ENCODE results near the gene OR7G3. TPM values are rescaled to one million over a fixed set of nuclear protein-coding genes. Genes with fewer than 3 reads are reported as not detected.

Gene OR7G3
- total RNA-seq (not detected), total RNA-seq (0 reads per million in 2 donors)

- no peak within 1 kb of the TSS for H3K27ac Mint-ChIP-seq
- H3K36me3 Mint-ChIP-seq (ENCODE audit: low read depth) = peaks cover 5% of the 10 kb centered on the region
- no peaks in the 10 kb centered on the region for H3K9me3 ChIP-seq (ENCODE audit: control insufficient read depth, low read length, poor library complexity, severe bottlenecking)
- H3K27me3 Mint-ChIP-seq = peaks cover 40% of the 10 kb centered on the region
- H3K4me3 Mint-ChIP-seq = no peak within 1 kb of the TSS
- no peak for DNase-seq
- no peak for ATAC-seq
- H3K4me1 Mint-ChIP-seq = peaks cover 9% of the 10 kb centered on the region
Observed at GRCh38 chr19:9126900-9127405, at the start of gene OR7G3. Gene OR7G3, minus strand, starts transcription at chr19:9126950. Its CDS starts 0 bp downstream, at chr19:9126950.

GRCh38 chr19:9175326-9175725, 48.6 kb upstream of the OR7G3 start:
- Mint-ChIP-seq H3K27ac (no peak overlapping the region), H3K4me1 (peaks cover 3% of the 10 kb centered on the region), H3K27me3 (peaks cover 5% of the 10 kb centered on the region), H3K4me3 (no peak overlapping the region), H3K36me3 (ENCODE audit: low read depth) (no peaks in the 10 kb centered on the region)
- DNase-seq (no peak), ATAC-seq (no peak)
- no peaks in the 10 kb centered on the region for H3K9me3 ChIP-seq (ENCODE audit: control insufficient read depth, low read length, poor library complexity, severe bottlenecking)

GRCh38 chr19:9171393-9171991, 44.7 kb upstream of the OR7G3 start:
- Mint-ChIP-seq H3K4me3 (no peak overlapping the region), H3K36me3 (ENCODE audit: low read depth) (peaks cover 6% of the 10 kb centered on the region), H3K27me3 (no peaks in the 10 kb centered on the region), H3K4me1 (peaks cover 3% of the 10 kb centered on the region), H3K27ac (no peak overlapping the region)
- ATAC-seq (no peak), DNase-seq (no peak)
- H3K9me3 ChIP-seq (ENCODE audit: control insufficient read depth, low read length, poor library complexity, severe bottlenecking) = no peaks in the 10 kb centered on the region

- no peaks in the 10 kb centered on the region for H3K9me3 ChIP-seq (ENCODE audit: control insufficient read depth, low read length, poor library complexity, severe bottlenecking)
- Mint-ChIP-seq H3K36me3 (ENCODE audit: low read depth) (peaks cover 8% of the 10 kb centered on the region), H3K27ac (no peak overlapping the region), H3K4me3 (no peak overlapping the region), H3K27me3 (no peaks in the 10 kb centered on the region), H3K4me1 (no peaks in the 10 kb centered on the region)
- DNase-seq (no peak), ATAC-seq (no peak)
Observed at GRCh38 chr19:9166846-9167245, 40.1 kb upstream of the OR7G3 start.

GRCh38 chr19:9165261-9165660, 38.5 kb upstream of the OR7G3 start:
- DNase-seq = no peak

GRCh38 chr19:9161427-9161826, 34.7 kb upstream of the OR7G3 start:
- ATAC-seq (no peak), DNase-seq (no peak)
- Mint-ChIP-seq H3K4me3 (no peak overlapping the region), H3K4me1 (no peaks in the 10 kb centered on the region), H3K27ac (no peak overlapping the region), H3K27me3 (no peaks in the 10 kb centered on the region), H3K36me3 (ENCODE audit: low read depth) (peaks cover 13% of the 10 kb centered on the region)
- peaks cover 10% of the 10 kb centered on the region for H3K9me3 ChIP-seq (ENCODE audit: control insufficient read depth, low read length, poor library complexity, severe bottlenecking)

More at GRCh38 chr19:9165261-9165660, 38.5 kb upstream of the OR7G3 start:
- no peaks in the 10 kb centered on the region for H3K27me3 Mint-ChIP-seq
- H3K4me3 Mint-ChIP-seq = no peak overlapping the region
- H3K4me1 Mint-ChIP-seq = no peaks in the 10 kb centered on the region
- ATAC-seq = no peak
- H3K27ac Mint-ChIP-seq = no peak overlapping the region
- H3K36me3 Mint-ChIP-seq (ENCODE audit: low read depth) = peaks cover 12% of the 10 kb centered on the region
- peaks cover 6% of the 10 kb centered on the region for H3K9me3 ChIP-seq (ENCODE audit: control insufficient read depth, low read length, poor library complexity, severe bottlenecking)

- H3K4me1 Mint-ChIP-seq = peaks cover 10% of the 10 kb centered on the region
- no peak for ATAC-seq
- H3K36me3 Mint-ChIP-seq (ENCODE audit: low read depth) = peaks cover 16% of the 10 kb centered on the region
- peaks cover 10% of the 10 kb centered on the region for H3K9me3 ChIP-seq (ENCODE audit: control insufficient read depth, low read length, poor library complexity, severe bottlenecking)
- no peaks in the 10 kb centered on the region for H3K27me3 Mint-ChIP-seq
- no peak for DNase-seq
- H3K4me3 Mint-ChIP-seq = no peak overlapping the region
- no peak overlapping the region for H3K27ac Mint-ChIP-seq
Observed at GRCh38 chr19:9159891-9160290, 33.1 kb upstream of the OR7G3 start.

- DNase-seq (no peak), ATAC-seq (no peak)
- H3K36me3 Mint-ChIP-seq (ENCODE audit: low read depth) = peaks cover 19% of the 10 kb centered on the region
- H3K4me1 Mint-ChIP-seq = peaks cover 23% of the 10 kb centered on the region
- no peak overlapping the region for H3K4me3 Mint-ChIP-seq
- no peak overlapping the region for H3K27ac Mint-ChIP-seq
- H3K27me3 Mint-ChIP-seq = no peaks in the 10 kb centered on the region
- peaks cover 8% of the 10 kb centered on the region for H3K9me3 ChIP-seq (ENCODE audit: control insufficient read depth, low read length, poor library complexity, severe bottlenecking)
Observed at GRCh38 chr19:9156304-9156703, 29.6 kb upstream of the OR7G3 start.

GRCh38 chr19:9155591-9155990, 28.8 kb upstream of the OR7G3 start:
- H3K9me3 ChIP-seq (ENCODE audit: control insufficient read depth, low read length, poor library complexity, severe bottlenecking) = peaks cover 4% of the 10 kb centered on the region
- Mint-ChIP-seq H3K27ac (no peak overlapping the region), H3K4me3 (no peak overlapping the region), H3K27me3 (no peaks in the 10 kb centered on the region), H3K36me3 (ENCODE audit: low read depth) (peaks cover 17% of the 10 kb centered on the region), H3K4me1 (peaks cover 30% of the 10 kb centered on the region)
- DNase-seq (no peak), ATAC-seq (no peak)

- H3K27me3 Mint-ChIP-seq = no peaks in the 10 kb centered on the region
- no peaks in the 10 kb centered on the region for H3K9me3 ChIP-seq (ENCODE audit: control insufficient read depth, low read length, poor library complexity, severe bottlenecking)
- DNase-seq = no peak
- H3K4me3 Mint-ChIP-seq = no peak overlapping the region
- ATAC-seq = no peak
- peaks cover 54% of the 10 kb centered on the region for H3K4me1 Mint-ChIP-seq
- H3K36me3 Mint-ChIP-seq (ENCODE audit: low read depth) = peaks cover 8% of the 10 kb centered on the region
- peak overlapping the region; percentile 12 for H3K27ac Mint-ChIP-seq
Observed at GRCh38 chr19:9151367-9151766, 24.6 kb upstream of the OR7G3 start.

GRCh38 chr19:9150650-9151049, 23.9 kb upstream of the OR7G3 start:
- peak overlapping the region; percentile 12 for H3K27ac Mint-ChIP-seq
- H3K4me1 Mint-ChIP-seq = peaks cover 52% of the 10 kb centered on the region
- H3K27me3 Mint-ChIP-seq = no peaks in the 10 kb centered on the region
- H3K9me3 ChIP-seq (ENCODE audit: control insufficient read depth, low read length, poor library complexity, severe bottlenecking) = no peaks in the 10 kb centered on the region
- no peak for ATAC-seq
- DNase-seq = no peak
- no peak overlapping the region for H3K4me3 Mint-ChIP-seq
- peaks cover 8% of the 10 kb centered on the region for H3K36me3 Mint-ChIP-seq (ENCODE audit: low read depth)

- Mint-ChIP-seq H3K27ac (no peak overlapping the region), H3K36me3 (ENCODE audit: low read depth) (peaks cover 3% of the 10 kb centered on the region), H3K4me1 (peaks cover 45% of the 10 kb centered on the region), H3K4me3 (no peak overlapping the region), H3K27me3 (no peaks in the 10 kb centered on the region)
- no peaks in the 10 kb centered on the region for H3K9me3 ChIP-seq (ENCODE audit: control insufficient read depth, low read length, poor library complexity, severe bottlenecking)
- ATAC-seq (no peak), DNase-seq (no peak)
Observed at GRCh38 chr19:9149997-9150396, 23.2 kb upstream of the OR7G3 start.

GRCh38 chr19:9148697-9149096, 21.9 kb upstream of the OR7G3 start:
- Mint-ChIP-seq H3K4me1 (peaks cover 36% of the 10 kb centered on the region), H3K27me3 (no peaks in the 10 kb centered on the region), H3K27ac (no peak overlapping the region), H3K4me3 (no peak overlapping the region), H3K36me3 (ENCODE audit: low read depth) (peaks cover under 1% of the 10 kb centered on the region)
- DNase-seq = no peak
- ATAC-seq = no peak
- no peaks in the 10 kb centered on the region for H3K9me3 ChIP-seq (ENCODE audit: control insufficient read depth, low read length, poor library complexity, severe bottlenecking)

GRCh38 chr19:9146882-9147281, 20.1 kb upstream of the OR7G3 start:
- DNase-seq (no peak), ATAC-seq (no peak)
- Mint-ChIP-seq H3K4me1 (peaks cover 36% of the 10 kb centered on the region), H3K27me3 (no peaks in the 10 kb centered on the region), H3K4me3 (no peak overlapping the region), H3K36me3 (ENCODE audit: low read depth) (no peaks in the 10 kb centered on the region), H3K27ac (no peak overlapping the region)
- no peaks in the 10 kb centered on the region for H3K9me3 ChIP-seq (ENCODE audit: control insufficient read depth, low read length, poor library complexity, severe bottlenecking)

Measured in T-helper 17 cell (primary cell).